AG08396 (cell line): ENCODE measurements around the gene ERVFRD-1.
A peak's percentile ranks its signal among the peaks of the same experiment; 100 is the strongest.

Experiments
- DNase-seq: peaks from one replicate; pipeline ENCODE4 v3.0.0; 2012; ENCODE audit warnings: low spot score, mixed read lengths

Gene ERVFRD-1, protein sequence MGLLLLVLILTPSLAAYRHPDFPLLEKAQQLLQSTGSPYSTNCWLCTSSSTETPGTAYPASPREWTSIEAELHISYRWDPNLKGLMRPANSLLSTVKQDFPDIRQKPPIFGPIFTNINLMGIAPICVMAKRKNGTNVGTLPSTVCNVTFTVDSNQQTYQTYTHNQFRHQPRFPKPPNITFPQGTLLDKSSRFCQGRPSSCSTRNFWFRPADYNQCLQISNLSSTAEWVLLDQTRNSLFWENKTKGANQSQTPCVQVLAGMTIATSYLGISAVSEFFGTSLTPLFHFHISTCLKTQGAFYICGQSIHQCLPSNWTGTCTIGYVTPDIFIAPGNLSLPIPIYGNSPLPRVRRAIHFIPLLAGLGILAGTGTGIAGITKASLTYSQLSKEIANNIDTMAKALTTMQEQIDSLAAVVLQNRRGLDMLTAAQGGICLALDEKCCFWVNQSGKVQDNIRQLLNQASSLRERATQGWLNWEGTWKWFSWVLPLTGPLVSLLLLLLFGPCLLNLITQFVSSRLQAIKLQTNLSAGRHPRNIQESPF

DNA sequence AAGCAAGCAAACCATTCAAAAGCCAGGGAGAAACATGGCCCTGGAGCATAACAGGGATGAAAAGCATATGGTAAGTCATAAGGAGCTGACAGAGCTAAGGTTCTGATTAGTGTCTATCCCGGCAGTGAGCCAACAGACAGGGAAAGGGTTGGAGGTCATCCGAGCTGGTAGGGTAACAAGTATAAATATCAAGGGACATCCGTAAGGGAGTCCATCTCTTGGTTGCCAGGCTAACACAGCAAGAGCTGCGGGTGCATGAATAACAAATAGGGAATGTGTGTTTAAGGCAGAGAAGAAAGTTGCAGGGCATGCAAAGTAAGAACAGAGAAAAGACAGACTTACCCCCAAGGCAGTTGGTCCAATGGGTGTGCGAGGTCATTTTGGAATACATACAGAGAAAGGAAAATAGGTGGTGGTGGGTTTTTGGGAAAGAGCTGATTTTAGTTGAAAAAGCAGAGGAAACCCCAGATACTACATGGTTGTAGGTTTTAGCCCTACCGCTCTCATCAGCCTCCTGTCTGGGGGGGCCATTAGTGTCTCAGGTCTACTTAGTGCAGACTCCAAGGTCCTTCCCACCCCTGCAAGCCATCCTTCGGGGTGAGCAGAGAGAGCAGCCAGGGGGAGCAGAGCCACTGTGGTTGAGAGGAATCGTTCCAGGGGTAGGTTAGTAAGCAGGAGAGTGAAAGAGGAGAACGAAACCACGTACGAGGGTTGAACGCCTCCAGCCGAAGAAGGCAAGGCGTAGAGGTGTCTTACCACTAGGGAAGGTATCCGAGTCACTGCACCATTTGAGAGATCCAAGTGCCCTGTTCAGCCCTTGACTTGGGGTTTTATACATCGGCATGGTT lies at the start of gene ERVFRD-1:
Gene ERVFRD-1 (minus strand): TSS at position 805 of the 848 bp plus-strand sequence. CDS start 6,415 bp downstream, outside the sequence.
- DNase-seq = no peak

- no peak for DNase-seq
These were observed 48.7 kb upstream of the ERVFRD-1 start for GRCh38 chr6:11160199-11160598.

- DNase-seq = no peak
These were observed 44.1 kb upstream of the ERVFRD-1 start for GRCh38 chr6:11155589-11155988.

GRCh38 chr6:11153447-11153846 lies 41.9 kb upstream of the ERVFRD-1 start:
- no peak for DNase-seq

DNA sequence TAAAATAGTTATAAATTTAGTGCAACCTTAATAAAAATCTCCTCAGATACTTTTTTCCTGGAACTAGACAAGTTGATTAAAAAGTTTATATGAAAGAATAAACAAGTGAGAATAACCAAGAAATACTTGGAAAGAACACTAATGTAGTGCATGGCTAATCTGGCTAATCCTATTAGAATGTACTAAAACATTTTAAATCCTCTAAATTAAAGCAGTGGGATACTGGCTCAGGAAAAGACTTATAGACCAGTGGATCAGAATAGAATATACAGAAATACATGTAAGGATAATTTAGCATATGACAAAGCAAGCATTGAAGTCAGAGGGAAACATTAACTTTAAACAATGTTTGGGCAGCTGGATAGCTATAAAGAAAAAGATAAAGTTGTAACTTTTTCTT lies 41.1 kb upstream of the ERVFRD-1 start:
- DNase-seq = no peak

DNA sequence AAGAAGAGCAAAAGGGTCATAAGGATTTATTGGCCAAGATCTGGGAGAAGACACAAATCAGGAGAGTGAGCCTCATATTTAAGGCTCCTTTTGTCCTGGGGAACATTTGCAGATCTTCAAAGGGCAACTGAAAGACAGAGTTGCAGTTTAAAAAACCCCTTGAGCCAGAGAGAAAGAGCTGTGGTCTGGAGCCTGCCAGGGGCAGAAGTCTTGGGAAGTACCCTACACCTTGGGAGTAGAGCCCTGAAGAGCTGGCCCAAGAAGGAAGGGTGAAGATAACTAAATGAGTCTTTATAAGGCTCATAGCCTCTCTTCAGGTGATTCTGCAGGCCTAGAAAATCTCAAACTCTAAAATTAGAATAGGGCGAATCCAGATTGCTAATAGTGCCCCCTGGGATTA lies 40.0 kb upstream of the ERVFRD-1 start:
- no peak for DNase-seq

DNA sequence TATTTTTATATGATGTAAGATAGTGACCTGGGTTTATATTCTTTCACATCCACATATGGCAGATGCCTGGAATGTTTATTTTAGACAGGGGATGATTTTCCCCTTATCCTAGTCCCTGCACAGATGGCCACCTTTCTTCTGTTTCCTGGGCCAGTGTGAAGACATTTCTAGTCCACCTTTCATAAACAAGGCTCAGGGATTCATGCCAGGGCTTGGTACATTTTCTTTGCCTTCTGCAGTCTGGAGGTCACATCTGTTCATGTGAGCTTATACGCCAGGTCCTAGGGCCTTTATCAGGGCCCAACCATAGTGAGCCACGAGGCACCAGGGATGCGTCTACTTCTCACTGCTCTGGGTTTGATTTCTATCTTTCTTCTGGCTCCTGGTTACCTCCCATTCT lies 38.0 kb upstream of the ERVFRD-1 start:
- no peak for DNase-seq

GRCh38 chr6:11146117-11146826 lies 34.7 kb upstream of the ERVFRD-1 start:
- DNase-seq = no peak

DNA sequence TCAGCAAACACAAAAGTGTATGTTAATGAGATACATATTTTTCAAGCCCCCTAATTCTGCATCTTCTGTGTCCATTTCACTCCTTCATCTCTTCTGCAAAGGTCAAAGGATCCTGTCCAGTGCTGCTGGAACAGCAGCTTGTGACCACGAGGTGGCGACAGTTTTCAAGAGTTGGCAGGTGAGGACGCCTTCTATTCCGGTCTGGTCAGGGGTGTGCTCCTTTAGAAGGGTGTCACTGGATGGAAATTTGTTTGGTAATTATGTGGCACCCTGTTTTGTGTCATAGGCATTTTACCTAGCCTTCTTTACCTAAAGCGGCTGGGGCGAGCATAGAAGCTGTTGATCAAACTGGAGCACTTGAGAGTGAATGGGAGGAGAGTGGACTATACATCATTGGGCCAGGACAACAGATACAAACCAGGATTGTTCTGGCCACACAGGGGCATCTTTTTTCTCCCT lies 32.9 kb upstream of the ERVFRD-1 start:
- DNase-seq = peak; percentile 79

- peak; percentile 58 for DNase-seq
These were observed 32.2 kb upstream of the ERVFRD-1 start for GRCh38 chr6:11143394-11144371.

DNA sequence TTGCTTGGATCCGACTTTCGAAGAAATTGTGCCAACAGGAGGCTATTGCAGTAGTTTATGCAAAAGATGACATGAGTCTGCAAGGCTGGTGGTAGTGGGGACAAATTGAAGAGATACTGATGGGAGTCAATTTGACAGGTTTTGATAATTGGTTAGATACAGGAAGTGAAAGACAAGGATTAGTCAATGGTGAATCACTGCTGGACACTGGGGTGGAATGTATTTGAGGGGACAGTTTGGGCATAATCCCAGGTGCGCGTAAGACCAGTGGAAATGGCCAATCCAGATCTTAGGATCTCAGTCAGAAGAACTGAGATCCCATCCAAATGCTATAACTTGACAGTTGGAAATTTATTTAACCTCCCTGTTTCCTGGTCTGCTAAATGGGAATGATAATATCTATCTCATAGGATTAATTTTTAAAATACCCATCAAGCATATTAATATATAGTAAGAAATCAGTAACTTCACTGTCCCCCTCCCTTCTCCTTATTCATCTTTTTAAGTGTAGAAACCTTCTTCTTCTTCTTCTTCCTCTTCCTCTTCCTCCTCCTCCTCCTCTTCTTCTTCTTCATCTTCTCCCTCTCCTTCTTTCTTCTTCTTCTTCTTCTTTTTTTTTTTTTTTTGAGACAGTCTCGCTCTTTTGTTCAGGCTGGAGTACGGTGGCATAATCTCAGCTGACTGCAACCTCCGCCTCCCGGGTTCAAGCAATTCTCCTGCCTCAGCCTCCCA lies 30.9 kb upstream of the ERVFRD-1 start:
- DNase-seq = no peak

- DNase-seq = no peak
These were observed 29.8 kb upstream of the ERVFRD-1 start for GRCh38 chr6:11141295-11141694.

GRCh38 chr6:11140056-11140455 lies 28.5 kb upstream of the ERVFRD-1 start:
- no peak for DNase-seq

- no peak for DNase-seq
These were observed 27.8 kb upstream of the ERVFRD-1 start for GRCh38 chr6:11139051-11139960.

DNA sequence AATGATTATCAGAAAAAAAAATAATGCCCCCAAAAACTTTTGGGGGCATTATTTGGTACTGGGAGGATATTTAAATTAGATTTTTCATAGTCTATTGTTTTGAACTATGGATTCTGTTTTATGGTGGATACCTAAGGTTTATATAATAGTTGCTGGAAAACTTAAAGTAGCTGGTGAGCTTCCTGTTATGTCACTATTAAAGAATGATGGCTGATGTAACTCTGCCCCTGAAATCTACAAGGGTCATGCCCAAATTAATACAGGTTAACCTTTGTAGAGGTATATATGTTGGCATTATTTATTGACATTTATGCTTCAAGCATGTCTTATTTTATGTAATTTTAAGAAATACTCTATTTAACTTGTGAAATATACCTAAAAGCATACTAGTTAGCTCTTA lies 25.3 kb upstream of the ERVFRD-1 start:
- no peak for DNase-seq

DNA sequence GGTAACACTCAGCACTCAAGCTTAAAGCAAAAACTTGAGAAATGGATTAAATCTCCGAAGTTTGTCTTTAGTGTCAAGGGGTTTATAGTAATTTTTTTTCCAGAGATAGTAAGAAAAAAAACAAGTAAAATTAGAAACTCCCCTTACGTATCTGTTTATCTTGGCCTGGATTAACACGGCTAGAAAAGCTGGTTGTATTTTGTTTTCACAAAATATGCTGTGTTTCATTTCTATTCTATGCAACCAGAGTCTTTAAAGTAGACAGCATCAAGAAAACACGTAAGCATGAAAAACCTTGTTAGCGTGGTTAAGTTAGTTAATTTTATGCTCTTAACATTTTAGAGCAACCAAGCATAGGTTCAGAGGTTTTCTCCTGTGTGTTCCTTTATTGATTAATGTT lies 21.8 kb upstream of the ERVFRD-1 start:
- no peak for DNase-seq

- DNase-seq = no peak
These were observed 20.8 kb upstream of the ERVFRD-1 start for GRCh38 chr6:11132194-11132888.

- no peak for DNase-seq
These were observed 19.1 kb upstream of the ERVFRD-1 start for GRCh38 chr6:11130605-11131004.
